Measurements from ENCODE around the gene DAB2IP. TPM values are rescaled to one million over a fixed set of nuclear protein-coding genes. Genes with fewer than 3 reads are reported as not detected.

Gene DAB2IP
- polyA plus RNA-seq, 1 donor from 2014 or later, result 17.3 TPM

GRCh38 chr9:121694600-121694999 is 43.2 kb downstream of the DAB2IP start:
- TF ChIP-seq REST (IDR thresholded peaks at IDR 0.05; ENCODE audit: borderline replicate concordance) (no peak), SMC3 (conservative IDR thresholded peaks at IDR 0.05; ENCODE audit: poor library complexity) (no peak), EP300 (conservative IDR thresholded peaks at IDR 0.05; ENCODE audit: poor library complexity, severe bottlenecking) (no peak), EZH2 (IDR thresholded peaks at IDR 0.05; ENCODE audit: borderline replicate concordance, insufficient read depth, low read length, poor library complexity, severe bottlenecking) (no peak), POLR2AphosphoS5 (IDR thresholded peaks at IDR 0.05) (no peak), CTCF (IDR thresholded peaks at IDR 0.05; ENCODE audit: poor library complexity, severe bottlenecking) (no peak), MXI1 (conservative IDR thresholded peaks at IDR 0.05; ENCODE audit: poor library complexity, severe bottlenecking) (no peak), RAD21 (conservative IDR thresholded peaks at IDR 0.05) (no peak), TAF1 (IDR thresholded peaks at IDR 0.05; ENCODE audit: low read depth) (no peak)
- H3K4me3 ChIP-seq (ENCODE audit: low read length), result no peak overlapping the region
- no peak overlapping the region for H3K27ac ChIP-seq (ENCODE audit: low read length)

GRCh38 chr9:121696930-121697329 is 45.5 kb downstream of the DAB2IP start:
- Histone ChIP-seq H3F3A (ENCODE audit: insufficient read depth, low read length, poor library complexity, severe bottlenecking) (no peaks in the 10 kb centered on the region), H3K27me3 (ENCODE audit: insufficient read depth, low read depth, low read length) (no peaks in the 10 kb centered on the region), H3K9ac (ENCODE audit: low read length) (no peak overlapping the region), H3K79me2 (replicated peaks; ENCODE audit: insufficient read depth, low read length) (peaks cover 38% of the 10 kb centered on the region), H3K4me3 (ENCODE audit: low read length) (no peak overlapping the region), H3K9me3 (ENCODE audit: low read length) (no peaks in the 10 kb centered on the region), H3K4me2 (ENCODE audit: low read length) (no peak overlapping the region), H2AFZ (ENCODE audit: low read depth, low read length) (no peak overlapping the region), H3K27ac (ENCODE audit: low read length) (no peak overlapping the region), H4K20me1 (ENCODE audit: insufficient read depth) (peaks cover 7% of the 10 kb centered on the region), H3K36me3 (ENCODE audit: insufficient read depth, low read length) (no peaks in the 10 kb centered on the region), H3K9me2 (ENCODE audit: insufficient read depth, low read length) (no peaks in the 10 kb centered on the region)
- TF ChIP-seq EP300 (conservative IDR thresholded peaks at IDR 0.05; ENCODE audit: poor library complexity, severe bottlenecking) (no peak), SMC3 (conservative IDR thresholded peaks at IDR 0.05; ENCODE audit: poor library complexity) (no peak), MXI1 (conservative IDR thresholded peaks at IDR 0.05; ENCODE audit: poor library complexity, severe bottlenecking) (no peak), CTCF (IDR thresholded peaks at IDR 0.05; ENCODE audit: poor library complexity, severe bottlenecking) (no peak), POLR2AphosphoS5 (IDR thresholded peaks at IDR 0.05) (no peak), RAD21 (conservative IDR thresholded peaks at IDR 0.05) (no peak), TAF1 (IDR thresholded peaks at IDR 0.05; ENCODE audit: low read depth) (no peak), REST (IDR thresholded peaks at IDR 0.05; ENCODE audit: borderline replicate concordance) (no peak), EZH2 (IDR thresholded peaks at IDR 0.05; ENCODE audit: borderline replicate concordance, insufficient read depth, low read length, poor library complexity, severe bottlenecking) (no peak)

More at GRCh38 chr9:121694600-121694999, 43.2 kb downstream of the DAB2IP start:
- H3K9me2 ChIP-seq (ENCODE audit: insufficient read depth, low read length), result no peaks in the 10 kb centered on the region
- no peaks in the 10 kb centered on the region for H4K20me1 ChIP-seq (ENCODE audit: insufficient read depth)
- H2AFZ ChIP-seq (ENCODE audit: low read depth, low read length), result no peak overlapping the region
- no peaks in the 10 kb centered on the region for H3F3A ChIP-seq (ENCODE audit: insufficient read depth, low read length, poor library complexity, severe bottlenecking)
- no peaks in the 10 kb centered on the region for H3K9me3 ChIP-seq (ENCODE audit: low read length)
- H3K79me2 ChIP-seq (replicated peaks; ENCODE audit: insufficient read depth, low read length), result peaks cover 15% of the 10 kb centered on the region
- H3K9ac ChIP-seq (ENCODE audit: low read length), result no peak overlapping the region
- no peaks in the 10 kb centered on the region for H3K27me3 ChIP-seq (ENCODE audit: insufficient read depth, low read depth, low read length)
- H3K36me3 ChIP-seq (ENCODE audit: insufficient read depth, low read length), result no peaks in the 10 kb centered on the region
- no peak overlapping the region for H3K4me2 ChIP-seq (ENCODE audit: low read length)

Measured in neural cell (in vitro differentiated cells).